A673 (cell line): ENCODE measurements around the gene CENPO. TPM values are rescaled to one million over a fixed set of nuclear protein-coding genes. Genes with fewer than 3 reads are reported as not detected.
"Not testable (repeated sequence)": the region's sequence is repeated elsewhere in the genome, so short reads cannot be mapped to it uniquely, and the experiment has no call there.

ENCODE experiments used
- BruUV-seq: library from RNA; stranded (reverse); fragments of 400-500 nt; replicated peaks from 2 replicates; lab custom pipeline; 2021; lab: Mats Ljungman, UMichigan
- CTCF ChIA-PET: fragments of 300-600 bp; sonication (Branson Sonifier 250); formaldehyde crosslinking; loops from one replicate; lab custom pipeline; 2022; ENCODE audit warnings: antibody characterized with exemption; lab: Charles Lee
- POLR2A ChIA-PET: fragments of 300-600 bp; sonication (Branson Sonifier 250); formaldehyde crosslinking; loops from one replicate; lab custom pipeline; 2022; ENCODE audit warnings: antibody characterized with exemption; ENCODE audit not compliant: low non-redundant PET; lab: Charles Lee
- DNase-seq: peaks from one replicate; pipeline ENCODE4 v3.0.0-alpha.2; 2015; ENCODE audit warnings: low spot score
- H3K27ac ChIP-seq: fragments of 200-600 bp; sonication (generic); 2 replicates; pipeline ENCODE4 v1.5.1; 2016; ENCODE audit warnings: mixed run types, low read depth, mild to moderate bottlenecking, mixed read lengths, antibody characterized with exemption, low read length; ENCODE audit not compliant: poor library complexity, severe bottlenecking
- H3K27me3 ChIP-seq: fragments of 200-600 bp; sonication (generic); replicated peaks from 2 replicates; pipeline ENCODE4 v1.6.1; 2017; ENCODE audit warnings: mixed run types, low read depth, mild to moderate bottlenecking, mixed read lengths, antibody characterized with exemption, low read length; ENCODE audit not compliant: insufficient read depth, poor library complexity
- H3K36me3 ChIP-seq: fragments of 200-600 bp; sonication (generic); 2 replicates; pipeline ENCODE4 v1.6.1; 2016; ENCODE audit warnings: mixed run types, mild to moderate bottlenecking, mixed read lengths, antibody characterized with exemption, low read length; ENCODE audit not compliant: insufficient read depth, poor library complexity, severe bottlenecking
- H3K4me1 ChIP-seq: fragments of 200-600 bp; sonication (generic); 2 replicates; pipeline ENCODE4 v1.6.1; 2017; ENCODE audit warnings: mixed run types, mild to moderate bottlenecking, mixed read lengths, antibody characterized with exemption, low read length; ENCODE audit not compliant: insufficient read depth, poor library complexity, severe bottlenecking
- H3K4me3 ChIP-seq: fragments of 200-600 bp; sonication (generic); 2 replicates; pipeline ENCODE4 v1.5.1; 2016; ENCODE audit warnings: low read depth, mixed run types, mild to moderate bottlenecking, mixed read lengths, low read length; ENCODE audit not compliant: poor library complexity, severe bottlenecking
- H3K9me3 ChIP-seq: fragments of 200-600 bp; sonication (generic); 2 replicates; pipeline ENCODE4 v1.6.1; 2016; ENCODE audit warnings: mixed run types, low read depth, mild to moderate bottlenecking, mixed read lengths, antibody characterized with exemption, low read length; ENCODE audit not compliant: poor library complexity, severe bottlenecking
- CTCF ChIP-seq: fragments of 300-800, 200-600 bp; sonication (generic); conservative IDR thresholded peaks from 2 replicates; pipeline ENCODE4 v1.5.1; 2017; ENCODE audit warnings: low read depth, mild to moderate bottlenecking, antibody characterized with exemption, low read length, moderate library complexity, mixed read lengths
- EZH2 ChIP-seq: fragments of 200-600 bp; sonication (generic); IDR thresholded peaks from 2 replicates; pipeline ENCODE4 v1.6.1; 2017; ENCODE audit warnings: borderline replicate concordance, low read depth, mild to moderate bottlenecking, mixed read lengths, antibody characterized with exemption, low read length; ENCODE audit not compliant: poor library complexity, severe bottlenecking
- intact Hi-C: fragments of 100-400 bp; cut with micrococcal nuclease; formaldehyde crosslinking; loops from one replicate; pipeline ENCODE4 v1.10.0; 2022; ENCODE audit not compliant: unreplicated experiment
- total RNA-seq: library from RNA; stranded (reverse); gene quantifications from 2 replicates; pipeline ENCODE4 v1.2.3, GENCODE V29; 2021

The CENPO gene
- total RNA-seq, 1 experiment from 2014 or later: 69.4 TPM

GRCh38 chr2:24833821-24834732 lies 40.9 kb downstream of the CENPO start:
- POLR2A ChIA-PET: no interaction called here
- Histone ChIP-seq H3K27me3 (no peaks in the 10 kb centered on the region), H3K9me3 (no peaks in the 10 kb centered on the region), H3K27ac (peak overlapping the region; percentile 12), H3K4me3 (no peak overlapping the region), H3K36me3 (no peaks in the 10 kb centered on the region), H3K4me1 (peaks cover 15% of the 10 kb centered on the region)
- no peak for DNase-seq
- intact Hi-C loops: loop anchor here (2.0 to 10.0 kb wide), 2 partner anchors 301 to 363 kb away; no protein-coding TSS in a partner anchor
- no peak for TF ChIP-seq EZH2
- TF ChIP-seq CTCF: no peak
- CTCF ChIA-PET: no interaction called here
- no TSS peak for BruUV-seq

- H3K4me3 ChIP-seq: no peak overlapping the region
- H3K27ac ChIP-seq: no peak overlapping the region
- H3K4me1 ChIP-seq: peaks cover 15% of the 10 kb centered on the region
- DNase-seq: no peak
- TF ChIP-seq CTCF: no peak
- no peak for TF ChIP-seq EZH2
- POLR2A ChIA-PET: no interaction called here
- no TSS peak for BruUV-seq
- H3K36me3 ChIP-seq: no peaks in the 10 kb centered on the region
- intact Hi-C loops: loop anchor here (2.0 to 10.0 kb wide), 2 partner anchors 300 to 362 kb away; no protein-coding TSS in a partner anchor
- no peaks in the 10 kb centered on the region for H3K27me3 ChIP-seq
- CTCF ChIA-PET: no interaction called here
- H3K9me3 ChIP-seq: no peaks in the 10 kb centered on the region
These were observed 41.6 kb downstream of the CENPO start for GRCh38 chr2:24834733-24835395.

GRCh38 chr2:24835411-24835810 lies 42.2 kb downstream of the CENPO start:
- BruUV-seq: not testable (repeated sequence)
- intact Hi-C loops: loop anchor here (2.0 to 10.0 kb wide), 2 partner anchors 299 to 361 kb away; no protein-coding TSS in a partner anchor

More at GRCh38 chr2:24835411-24835810, 42.2 kb downstream of the CENPO start:
- CTCF ChIA-PET, H3K27me3 ChIP-seq, H3K4me3 ChIP-seq, H3K36me3 ChIP-seq, DNase-seq, POLR2A ChIA-PET, H3K27ac ChIP-seq, H3K9me3 ChIP-seq: not testable (repeated sequence)
- H3K4me1 ChIP-seq: peaks cover 15% of the 10 kb centered on the region
